GM18907 (cell line): ENCODE results near the gene SPOCK1.

Experiments
- ATAC-seq: cut with Tn5 transposase; IDR thresholded peaks from one replicate; pipeline ENCODE4 v1.9.1; 2021; ENCODE audit warnings: mild to moderate bottlenecking, moderate library complexity; ENCODE audit not compliant: unreplicated experiment

SPOCK1 gene

DNA sequence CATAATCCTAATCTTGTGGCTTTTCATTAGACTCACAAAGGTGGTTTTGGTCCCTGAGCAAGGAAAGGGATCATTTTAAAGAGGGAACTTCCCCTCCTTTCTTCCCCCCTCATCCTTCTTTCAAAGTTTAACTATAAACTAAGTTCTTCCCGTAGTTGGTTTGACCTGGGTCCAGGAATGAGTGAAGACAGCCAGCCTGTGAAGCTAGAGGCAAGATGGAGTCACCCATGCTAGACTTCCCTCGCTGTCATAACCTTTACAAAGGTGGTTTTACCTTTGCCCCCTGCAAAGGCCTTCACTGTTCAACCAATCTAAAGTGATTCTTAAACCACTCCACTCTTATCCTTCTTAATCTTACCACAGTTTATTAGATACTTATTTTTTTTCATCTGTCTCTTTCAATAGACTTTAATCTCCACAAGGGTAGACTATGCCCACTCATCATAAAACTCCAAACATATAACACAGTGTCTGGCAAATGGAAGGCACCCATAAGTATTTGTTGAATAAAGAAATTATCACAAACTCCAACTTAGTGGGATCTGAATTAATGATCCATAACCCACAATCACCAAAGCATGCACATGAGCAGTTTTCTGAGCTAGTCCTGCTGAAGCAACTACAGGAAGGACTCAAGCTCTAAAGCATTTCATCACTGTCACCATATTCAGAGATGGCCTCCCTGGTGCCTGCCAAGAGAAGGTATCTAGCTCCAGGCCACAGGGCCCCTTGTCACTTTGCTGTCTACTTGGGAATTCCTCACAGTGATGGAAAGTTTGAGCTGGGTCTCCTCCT, 369.0 kb downstream of the SPOCK1 start:
- ATAC-seq = no peak

DNA sequence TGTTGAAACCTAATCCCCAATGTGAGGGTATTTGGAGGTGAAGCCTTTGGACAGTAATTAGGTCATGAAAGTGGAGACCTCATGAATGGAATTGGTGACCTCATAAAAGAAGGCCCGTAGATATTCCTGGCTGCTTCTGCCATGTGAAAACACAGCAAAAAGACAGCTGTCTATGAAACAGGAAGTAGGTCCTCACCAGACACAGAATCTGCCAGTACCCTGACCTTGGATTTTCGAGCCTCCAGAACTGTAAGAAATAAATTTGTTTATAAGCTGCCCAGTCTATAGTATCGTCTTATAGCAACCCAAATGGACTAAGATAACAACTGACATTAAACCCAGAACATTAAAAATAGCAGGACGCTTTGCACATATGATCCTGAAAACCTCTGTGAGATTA, 371.1 kb downstream of the SPOCK1 start:
- ATAC-seq = no peak

DNA sequence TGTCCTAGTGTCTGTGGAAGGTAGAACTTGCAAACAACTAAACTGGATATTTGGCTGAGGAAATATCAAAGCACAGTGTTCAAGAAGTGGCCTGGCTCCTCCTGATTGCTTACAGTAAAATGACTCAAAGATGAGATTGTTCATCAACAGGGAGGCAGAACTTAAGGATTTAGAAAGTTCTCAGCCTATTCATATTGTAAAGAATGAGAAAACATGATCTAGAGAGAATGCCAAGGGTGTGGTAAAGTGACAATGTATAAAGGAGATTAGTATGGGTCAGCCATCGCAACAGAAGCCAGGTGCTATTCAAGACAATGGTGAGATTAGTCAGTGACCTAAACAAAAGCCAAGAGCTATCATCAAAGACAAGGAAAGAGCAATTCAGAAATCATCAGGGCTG, 372.3 kb downstream of the SPOCK1 start:
- no peak for ATAC-seq

DNA sequence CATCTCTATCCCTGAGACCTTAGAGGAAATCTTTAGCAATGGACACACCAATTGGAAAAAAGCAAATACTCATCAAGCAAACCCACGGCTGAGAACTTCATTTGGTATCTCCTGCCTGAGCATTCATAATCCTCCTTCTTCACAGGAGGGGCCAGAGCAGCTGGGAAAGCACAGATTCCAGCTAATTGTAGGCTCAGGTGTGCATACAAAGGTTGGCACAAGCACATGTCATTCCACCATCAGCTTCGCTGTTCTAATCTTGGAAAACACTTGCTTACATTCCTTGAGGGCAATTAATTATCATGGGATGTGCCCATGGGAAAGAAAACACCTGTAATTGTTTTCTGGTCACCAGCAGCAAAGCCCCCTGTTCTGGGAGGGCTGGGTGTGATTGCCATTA, 376.6 kb downstream of the SPOCK1 start:
- no peak for ATAC-seq

DNA sequence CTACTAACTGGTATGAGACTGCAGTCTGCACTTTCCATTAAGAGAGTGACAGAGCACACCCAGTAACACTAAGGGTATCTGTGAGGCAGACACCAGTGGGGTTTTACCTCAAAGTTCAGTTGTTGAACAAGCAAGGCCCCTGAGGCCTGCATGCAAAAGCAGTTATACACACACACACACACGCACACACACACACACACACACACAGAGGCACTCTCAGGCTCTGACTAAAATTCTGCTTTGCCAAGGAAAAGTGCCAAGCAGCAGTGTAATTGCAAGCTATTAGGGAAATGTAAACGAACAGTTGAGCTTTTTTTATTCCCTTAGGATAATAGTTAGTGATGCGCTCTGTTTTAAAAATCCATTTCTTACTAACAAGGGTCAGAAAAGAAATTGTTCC, 377.1 kb downstream of the SPOCK1 start:
- no peak for ATAC-seq

DNA sequence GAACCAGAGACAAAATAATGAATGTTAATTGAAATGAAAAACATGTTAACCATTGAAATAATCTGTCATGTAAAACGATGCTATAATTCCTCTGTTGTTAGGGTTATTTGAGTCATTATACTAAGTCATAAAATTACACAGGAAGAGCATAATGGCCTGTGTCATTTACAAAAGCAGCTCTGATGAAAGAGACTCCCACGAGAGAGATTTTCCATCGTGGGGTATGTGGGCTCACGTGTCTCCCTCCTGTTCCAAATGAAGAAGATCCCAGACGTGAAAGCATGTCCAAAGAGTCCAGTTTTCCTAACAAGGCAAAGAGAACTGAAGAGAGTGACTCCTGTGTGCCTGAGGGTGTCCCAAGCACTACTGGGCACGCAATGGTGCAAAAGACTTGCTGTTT, 379.8 kb downstream of the SPOCK1 start:
- ATAC-seq = no peak

DNA sequence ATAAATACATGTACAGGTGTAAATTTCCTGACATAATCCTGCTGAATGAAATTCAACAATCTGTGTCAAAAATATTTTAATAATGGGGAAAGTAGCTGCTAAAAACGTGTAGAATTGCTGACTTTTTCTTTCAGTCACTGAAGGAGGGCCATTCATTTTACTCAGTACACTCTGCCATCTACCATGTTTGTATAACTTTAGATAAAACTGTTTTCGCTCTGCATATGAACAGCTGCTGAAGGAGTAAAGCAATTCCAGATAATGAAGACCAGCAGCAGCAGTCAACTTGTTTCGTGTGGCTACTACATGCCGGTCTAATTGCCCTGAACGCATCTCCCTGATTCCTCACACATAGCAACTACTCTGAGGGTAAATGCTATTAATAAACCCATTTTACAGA, 380.5 kb downstream of the SPOCK1 start:
- ATAC-seq = no peak

DNA sequence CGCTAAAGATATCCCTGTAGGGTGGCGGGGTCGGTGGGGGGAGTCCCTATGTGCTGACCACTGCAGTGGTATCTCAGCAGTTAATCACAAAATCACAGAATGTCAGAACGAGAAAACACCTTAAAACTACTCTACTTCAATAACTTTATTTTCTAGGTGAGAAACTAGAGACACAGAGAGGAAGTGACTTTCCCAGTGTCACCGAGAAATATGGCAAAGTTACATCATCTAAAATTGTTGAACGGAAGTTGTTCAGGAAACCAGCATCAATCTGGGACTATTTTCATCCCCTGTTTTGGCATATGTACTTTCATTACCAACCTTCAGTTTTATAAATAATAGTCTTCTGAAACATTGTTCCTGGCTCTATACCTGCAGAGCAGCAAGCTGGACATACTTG, 384.0 kb downstream of the SPOCK1 start:
- ATAC-seq = no peak

DNA sequence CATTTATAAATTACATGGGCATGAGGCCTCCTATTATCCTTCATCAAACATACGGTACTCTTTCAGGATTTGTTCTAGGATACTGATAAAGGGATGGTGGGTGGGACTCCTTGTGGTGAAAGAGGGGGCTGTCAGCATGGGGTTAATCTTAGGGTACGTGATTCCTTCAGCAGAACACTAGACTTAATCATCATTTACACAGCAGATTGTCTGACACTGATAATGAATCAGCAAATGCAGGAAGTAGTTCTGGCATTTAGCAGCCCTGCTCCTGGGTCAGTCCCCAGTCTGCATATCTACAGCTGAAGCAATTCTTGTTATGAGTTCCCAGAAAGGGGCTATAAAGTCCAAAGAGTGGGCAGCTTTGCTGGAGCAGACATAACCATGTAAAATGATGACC, 384.6 kb downstream of the SPOCK1 start:
- ATAC-seq = no peak

DNA sequence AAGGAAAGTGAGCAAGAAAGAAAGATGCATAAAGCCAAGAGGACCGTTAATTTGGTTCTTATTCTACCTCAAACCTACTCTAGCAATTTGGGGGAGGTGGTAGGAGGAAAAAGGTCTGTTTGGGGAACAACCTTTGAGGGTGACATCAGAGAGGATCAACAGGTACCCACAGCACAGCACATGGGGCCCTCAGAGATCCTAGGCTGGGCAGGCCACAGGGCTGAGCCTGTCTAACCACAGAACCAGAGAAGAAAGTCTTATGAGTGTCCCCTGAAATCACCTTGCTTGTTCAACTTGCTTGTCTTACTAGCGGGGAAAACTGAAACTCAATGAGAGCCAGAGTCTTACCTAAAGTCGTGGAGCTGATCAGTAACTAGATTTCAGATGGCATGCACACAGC, 385.2 kb downstream of the SPOCK1 start:
- peak; percentile 69 for ATAC-seq

DNA sequence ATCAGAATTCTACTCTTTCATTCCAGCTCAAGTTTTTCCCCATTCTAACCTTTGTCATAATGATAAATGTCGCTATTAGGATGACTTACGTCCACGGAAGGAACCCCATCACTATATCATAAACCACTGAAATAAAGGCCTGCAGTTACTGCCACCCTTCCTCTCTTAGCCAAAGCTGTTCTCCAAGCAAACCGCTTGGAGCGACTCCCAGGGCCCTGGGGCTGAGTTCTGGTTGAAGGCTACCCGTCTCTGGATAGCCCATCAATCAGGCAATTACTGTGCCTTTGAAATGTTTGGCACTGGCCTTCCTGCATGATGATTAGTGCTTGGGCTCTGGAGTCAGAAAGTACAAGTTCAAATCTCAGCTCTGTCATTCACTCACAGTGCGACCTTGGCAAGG, 386.0 kb downstream of the SPOCK1 start:
- no peak for ATAC-seq

DNA sequence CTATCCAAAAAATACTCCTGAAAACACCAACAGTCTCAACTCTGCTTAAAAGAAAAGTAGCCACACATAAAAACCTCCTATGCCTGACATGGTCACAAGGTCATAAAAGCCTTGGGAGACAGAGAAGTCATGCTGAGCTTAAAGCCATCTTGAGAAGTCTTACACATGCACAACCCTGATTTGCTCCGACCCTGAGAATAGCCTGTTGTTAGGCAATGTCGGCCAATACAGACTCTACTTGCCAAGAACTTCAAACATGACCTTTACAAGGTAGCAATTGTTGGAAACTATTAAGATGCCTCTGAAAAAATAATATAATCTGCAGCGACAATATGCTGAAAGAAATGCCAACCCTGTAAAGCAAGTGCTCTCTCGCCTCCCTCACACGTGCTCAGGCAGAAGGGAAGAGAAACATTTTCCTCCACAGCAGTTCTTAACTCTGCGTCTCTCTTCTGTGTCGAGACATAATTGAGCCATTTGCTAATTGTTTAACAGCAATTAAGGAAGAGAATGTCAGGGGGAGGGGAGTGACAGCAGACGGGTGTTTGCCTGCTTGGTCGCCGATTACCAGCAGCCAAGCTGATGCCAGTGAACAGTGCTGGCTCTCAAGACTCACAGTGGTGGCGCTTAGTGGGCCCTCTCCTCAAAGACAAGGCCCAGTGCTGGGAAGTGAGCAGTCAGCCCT, 393.6 kb downstream of the SPOCK1 start:
- ATAC-seq = no peak

DNA sequence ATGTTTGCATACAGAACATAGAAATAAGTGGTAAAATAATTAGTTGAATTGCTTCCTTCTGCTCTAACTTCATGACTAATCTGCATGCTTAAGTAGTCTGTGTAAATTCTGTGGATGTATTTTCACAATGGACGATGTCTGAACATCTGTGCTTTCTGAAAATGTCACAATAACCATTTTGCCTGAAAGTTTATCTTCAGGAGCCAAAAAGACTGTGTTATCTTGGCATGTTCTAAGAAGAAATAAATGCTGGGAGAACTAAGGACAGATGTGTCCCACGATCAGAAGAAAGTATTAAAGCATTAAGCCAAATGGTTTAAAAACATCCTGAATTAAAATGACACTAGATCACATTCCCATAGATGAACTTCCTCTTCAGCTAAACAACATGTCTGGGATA, 397.6 kb downstream of the SPOCK1 start:
- no peak for ATAC-seq

DNA sequence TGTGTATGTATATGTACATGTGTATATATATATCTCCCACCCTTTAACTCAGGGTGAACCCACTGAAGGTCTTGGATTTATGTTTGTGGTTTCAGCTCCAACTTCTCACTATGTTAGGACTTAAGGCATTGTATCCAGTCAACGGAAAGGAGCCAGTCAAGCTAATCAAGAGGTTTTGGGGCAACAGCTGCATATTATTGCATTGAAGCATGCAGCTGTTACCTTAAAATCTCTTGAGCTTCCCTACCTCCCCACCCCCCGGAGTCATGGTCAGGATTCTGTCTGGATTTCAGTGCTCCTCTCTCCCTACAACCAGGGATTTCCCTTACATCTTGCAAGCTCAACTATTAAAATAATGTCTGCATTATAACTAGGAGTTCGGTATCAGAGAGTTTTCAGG, 399.5 kb downstream of the SPOCK1 start:
- ATAC-seq = no peak

DNA sequence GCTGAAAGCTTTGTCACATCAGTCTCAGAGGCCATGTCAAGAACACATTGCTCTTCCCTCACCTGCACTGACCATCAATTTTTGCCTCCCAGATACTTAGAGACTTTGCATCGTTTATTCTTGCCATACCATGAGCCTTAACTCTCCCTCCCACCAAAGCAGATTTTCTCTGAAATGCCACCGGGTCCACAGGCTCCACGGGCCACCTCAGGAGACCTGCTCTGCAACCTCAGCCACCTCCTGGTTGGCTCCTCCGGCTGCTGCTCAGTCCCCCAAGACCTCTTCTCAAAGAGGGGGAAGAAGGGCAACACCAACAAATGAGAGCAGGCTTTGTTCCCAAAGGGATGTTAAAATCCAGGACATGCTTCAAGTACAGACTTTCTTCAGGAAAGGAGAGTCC, 400.5 kb downstream of the SPOCK1 start:
- ATAC-seq = no peak

DNA sequence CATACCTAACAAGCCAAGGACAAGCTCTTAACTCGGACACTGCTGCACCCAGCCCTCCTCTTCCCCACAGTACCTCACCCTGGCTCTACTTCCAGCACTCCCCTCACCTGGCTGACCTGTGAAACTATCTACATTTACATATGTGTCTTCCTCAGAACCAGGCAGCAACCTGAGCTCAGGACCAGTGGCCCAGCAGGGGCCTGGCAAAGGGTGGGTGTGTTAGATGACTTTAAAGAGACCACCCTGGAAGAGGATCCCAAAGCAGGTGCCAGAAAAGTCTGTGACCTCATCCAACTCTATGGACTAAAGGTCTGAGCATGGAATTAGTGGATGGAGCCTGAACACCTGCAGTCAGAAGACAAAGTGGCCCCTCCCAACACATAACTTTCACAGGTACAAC, 400.9 kb downstream of the SPOCK1 start:
- ATAC-seq = no peak

DNA sequence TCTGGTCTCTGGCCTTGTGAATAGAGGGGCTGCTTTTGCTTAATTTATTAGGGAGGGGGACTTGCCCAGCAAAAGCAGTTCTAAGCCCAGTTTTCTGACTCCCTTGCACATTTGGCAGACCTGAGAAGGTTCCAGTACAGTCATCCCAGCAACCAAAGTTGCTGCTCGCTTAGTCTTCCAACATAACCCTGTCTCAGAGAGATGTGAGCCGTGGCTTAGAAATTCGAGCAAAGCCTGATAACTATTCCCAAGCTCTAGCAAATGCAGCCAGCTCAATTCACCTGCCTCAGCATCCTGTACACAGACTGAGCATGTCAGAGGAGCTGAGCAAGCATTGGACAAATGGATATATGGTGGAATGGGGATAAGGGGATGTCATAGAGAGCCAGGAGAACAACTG, 401.9 kb downstream of the SPOCK1 start:
- ATAC-seq = no peak

DNA sequence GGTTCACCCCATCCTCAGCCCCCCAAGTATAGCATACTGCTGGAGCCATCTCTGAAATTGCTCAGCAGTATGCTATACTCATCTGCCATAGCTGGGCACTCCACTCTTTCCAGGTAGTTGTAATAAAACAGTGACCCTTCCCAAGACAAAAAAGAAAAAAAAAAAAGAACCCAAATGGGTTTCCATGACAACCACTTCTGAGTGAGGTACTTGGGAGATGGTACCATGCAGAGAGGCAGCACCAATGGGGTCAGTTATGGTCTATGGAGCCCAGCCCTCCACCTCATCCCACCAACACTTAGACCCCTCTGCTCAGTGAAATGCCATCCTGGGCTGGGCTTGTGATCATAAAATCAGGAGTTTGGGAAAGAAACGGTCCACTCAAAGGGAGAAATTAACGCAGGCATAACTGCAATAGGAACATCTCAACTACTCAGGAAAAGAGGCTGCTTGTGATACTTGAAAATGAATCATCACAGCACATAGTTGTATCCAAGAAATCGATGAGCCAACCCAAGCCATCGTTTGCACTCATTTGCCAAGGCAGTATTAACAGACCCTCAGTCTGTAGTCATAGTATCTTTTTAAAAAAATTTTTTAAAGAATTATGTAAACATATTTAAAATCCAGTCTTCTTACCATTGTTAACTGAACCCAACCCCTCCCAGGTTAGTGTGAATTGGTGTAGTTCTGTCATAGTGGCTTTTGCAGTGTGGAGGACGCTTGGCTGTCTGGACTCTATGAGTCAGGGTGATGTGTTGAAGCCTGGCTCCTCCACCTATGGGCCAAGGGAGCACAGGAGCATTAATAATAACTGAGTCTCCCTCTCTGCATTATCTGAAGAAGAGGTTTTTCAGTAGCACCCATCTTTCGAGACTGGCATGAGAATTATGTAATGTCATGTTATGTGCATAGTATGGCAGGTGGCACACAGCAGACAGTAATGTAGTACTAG, 402.7 kb downstream of the SPOCK1 start:
- no peak for ATAC-seq

DNA sequence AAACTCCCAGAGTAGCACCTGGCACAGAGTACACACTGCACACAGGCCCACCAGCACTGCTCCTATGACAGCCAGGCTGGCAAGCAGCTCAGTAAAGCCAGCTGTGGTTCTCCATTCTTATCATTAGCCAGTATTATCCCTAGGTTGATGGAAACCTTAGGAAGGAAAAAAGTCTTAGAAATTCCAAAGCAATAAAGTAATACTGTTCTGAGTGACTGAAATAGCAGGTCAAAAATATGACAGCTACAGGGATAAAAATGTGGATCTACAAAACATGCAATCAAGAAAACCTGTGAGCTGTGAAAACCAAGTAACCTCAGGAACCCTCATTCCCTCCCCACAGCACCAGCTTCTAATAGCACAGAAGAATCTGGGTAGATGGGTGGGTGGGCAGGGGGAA, 403.5 kb downstream of the SPOCK1 start:
- ATAC-seq = no peak

DNA sequence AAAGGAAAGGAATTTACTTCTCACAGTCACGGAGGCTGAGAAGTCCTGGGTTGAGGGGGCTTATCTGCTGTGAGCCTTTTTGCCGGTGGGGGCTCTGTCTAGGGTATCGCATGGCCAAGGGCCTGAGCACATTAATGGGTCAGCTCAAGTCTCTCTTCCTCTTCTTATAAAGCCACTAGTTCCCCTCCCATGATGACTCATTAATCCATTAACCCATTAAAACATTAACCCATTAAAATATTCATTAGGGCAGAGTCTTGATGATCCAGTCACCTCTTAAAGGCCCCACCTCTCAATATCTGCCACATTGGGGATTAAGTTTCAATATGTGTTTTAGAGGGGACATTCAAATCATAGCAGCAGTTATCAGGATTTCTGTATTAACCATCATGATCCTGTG, 406.3 kb downstream of the SPOCK1 start:
- ATAC-seq = no peak

DNA sequence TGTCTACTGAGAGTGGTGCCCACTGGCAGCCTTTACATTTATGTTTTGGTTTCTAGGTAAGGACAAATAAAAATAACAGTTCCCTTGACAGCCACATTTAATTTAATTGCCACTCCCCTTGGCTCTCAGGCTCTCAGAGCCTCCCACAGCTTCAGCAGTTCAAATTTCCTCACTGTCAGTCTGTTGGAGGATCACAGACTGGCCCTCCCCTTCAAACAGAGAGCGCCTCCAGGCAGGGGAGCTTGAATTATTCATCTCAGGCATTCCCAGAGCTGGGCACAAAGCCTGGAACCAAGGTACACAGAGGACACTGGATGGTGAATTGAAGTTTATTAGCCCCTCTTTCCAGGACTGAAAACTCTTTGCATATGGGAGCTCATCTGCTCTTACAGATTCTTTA, 407.7 kb downstream of the SPOCK1 start:
- no peak for ATAC-seq

DNA sequence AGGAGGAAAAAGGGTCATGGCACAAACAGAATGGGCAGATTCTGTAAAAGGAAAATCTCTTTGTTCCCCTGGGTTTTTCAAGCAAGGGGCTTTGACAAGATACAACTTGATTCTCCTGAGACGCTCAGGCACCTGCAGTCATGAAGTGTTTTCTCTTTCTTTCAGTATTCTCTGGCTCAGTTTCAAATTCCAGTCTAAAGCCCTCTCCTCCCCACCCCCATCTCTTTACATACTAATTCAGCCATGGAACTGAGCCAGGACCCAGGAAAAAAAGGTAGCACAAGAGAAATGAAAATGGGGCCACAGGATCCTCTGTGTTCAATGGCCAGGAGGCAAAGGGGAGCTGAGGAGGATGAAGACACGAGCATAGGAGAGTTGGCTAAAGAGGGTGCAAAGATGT, 408.4 kb downstream of the SPOCK1 start:
- ATAC-seq = no peak
